Mucosa of stomach (tissue), 1 donor: ENCODE data around the gene NELFB.
A peak's percentile ranks its signal among the peaks of the same experiment; 100 is the strongest.

Source experiments
- H3K27me3 ChIP-seq: one replicate; pipeline ENCODE4 v1.7.0; 2013; ENCODE audit warnings: mild to moderate bottlenecking, low read length; ENCODE audit not compliant: control insufficient read depth, insufficient read depth
- H3K36me3 ChIP-seq: one replicate; pipeline ENCODE4 v1.7.0; 2013; ENCODE audit warnings: low read length; ENCODE audit not compliant: control insufficient read depth, insufficient read depth
- H3K4me1 ChIP-seq: one replicate; pipeline ENCODE4 v1.7.0; 2013; ENCODE audit warnings: mild to moderate bottlenecking, low read length; ENCODE audit not compliant: control insufficient read depth, insufficient read depth
- H3K4me3 ChIP-seq: one replicate; pipeline ENCODE4 v1.7.0; 2013; ENCODE audit warnings: low read length
- H3K9ac ChIP-seq: one replicate; pipeline ENCODE4 v1.7.0; 2013; ENCODE audit warnings: mild to moderate bottlenecking, low read length, moderate library complexity
- H3K9me3 ChIP-seq: one replicate; pipeline ENCODE4 v1.7.0; 2013; ENCODE audit warnings: mild to moderate bottlenecking, low read length, moderate library complexity; ENCODE audit not compliant: control insufficient read depth
- donor health status: Pancreatic carcinoma.

NELFB gene

DNA sequence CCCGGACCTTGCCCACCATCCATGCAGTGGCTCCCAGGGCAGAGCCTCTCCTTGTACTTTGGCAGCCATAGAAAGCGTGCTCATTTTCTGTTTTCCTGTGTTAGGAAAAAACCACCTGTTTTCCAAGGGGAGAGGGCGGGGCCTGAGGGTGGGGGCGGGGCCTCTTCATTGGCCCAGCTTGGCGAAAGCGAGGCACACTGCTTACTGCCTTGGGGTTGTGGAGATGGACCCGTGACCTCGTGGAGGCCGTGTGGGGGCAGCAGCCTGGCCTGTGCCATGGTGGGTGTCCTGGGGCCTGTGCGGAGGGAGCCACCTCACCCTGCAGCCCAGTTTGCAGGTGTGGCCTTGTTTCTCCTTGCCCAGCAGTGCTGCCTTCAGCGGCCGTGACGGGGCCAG is 18.0 kb downstream of the NELFB start:
- no peaks in the 10 kb centered on the region for H3K27me3 ChIP-seq
- peaks cover 55% of the 10 kb centered on the region for H3K4me1 ChIP-seq
- H3K36me3 ChIP-seq, result peaks cover 6% of the 10 kb centered on the region
- no peak overlapping the region for H3K9ac ChIP-seq
- no peak overlapping the region for H3K4me3 ChIP-seq
- H3K9me3 ChIP-seq, result no peaks in the 10 kb centered on the region

DNA sequence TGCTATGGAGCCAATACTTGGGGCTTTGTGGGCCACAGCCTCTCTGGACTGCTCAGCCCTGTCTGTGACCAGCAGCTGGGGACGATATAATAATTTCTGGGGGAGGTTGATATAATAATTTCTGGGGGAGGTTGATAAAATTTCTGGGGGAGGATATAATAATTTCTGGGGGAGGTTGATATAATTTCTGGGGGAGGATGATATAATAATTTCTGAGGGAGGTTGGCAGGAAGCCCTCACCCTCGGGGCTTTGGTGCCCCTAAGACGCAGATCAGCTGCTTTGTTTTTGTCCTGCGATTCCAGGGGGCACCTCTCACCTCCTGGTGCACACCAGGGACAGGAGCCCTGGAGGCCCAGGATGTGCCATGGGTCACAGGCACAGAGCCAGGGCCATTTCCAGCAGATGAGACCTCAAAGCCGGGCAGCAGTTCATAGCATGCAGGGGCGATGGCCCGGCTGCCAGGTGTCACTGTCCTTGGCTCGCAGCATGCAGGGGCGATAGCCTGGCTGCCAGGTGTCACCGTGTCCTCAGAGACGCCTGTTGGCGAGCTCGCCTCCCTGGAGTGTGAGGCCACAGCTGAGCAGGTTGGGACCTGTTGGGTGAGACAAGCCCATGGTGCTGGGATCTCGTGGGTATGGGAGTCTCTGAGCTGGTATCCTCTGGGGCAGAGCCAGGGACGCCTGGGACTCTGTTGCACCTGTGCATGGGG is 18.6 kb downstream of the NELFB start:
- H3K36me3 ChIP-seq, result peaks cover 6% of the 10 kb centered on the region
- peaks cover 49% of the 10 kb centered on the region for H3K4me1 ChIP-seq

DNA sequence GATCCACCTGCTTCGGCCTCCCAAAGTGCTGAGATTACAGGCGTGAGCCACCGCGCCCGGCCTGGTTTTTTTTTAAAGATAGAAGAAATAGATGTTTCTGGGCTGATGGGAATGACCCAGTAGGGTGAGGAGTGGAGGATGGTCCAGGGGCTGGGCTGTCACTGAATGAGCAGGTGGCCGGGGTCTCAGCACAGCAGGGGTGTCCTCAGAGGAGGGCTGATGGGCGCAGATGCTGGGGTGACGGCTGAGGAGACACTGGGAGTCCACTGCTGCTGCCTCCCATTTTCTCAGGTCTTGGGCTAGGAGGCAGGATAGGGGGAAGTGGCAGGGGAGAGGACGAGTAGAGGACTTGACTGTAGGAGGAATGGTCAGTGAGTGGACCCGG is 20.1 kb downstream of the NELFB start:
- Histone ChIP-seq H3K4me1 (peaks cover 39% of the 10 kb centered on the region), H3K4me3 (no peak overlapping the region), H3K9ac (no peak overlapping the region), H3K9me3 (no peaks in the 10 kb centered on the region), H3K27me3 (no peaks in the 10 kb centered on the region), H3K36me3 (peaks cover 6% of the 10 kb centered on the region)

More for the DNA sequence above, 18.6 kb downstream of the NELFB start:
- Histone ChIP-seq H3K9ac (peak overlapping the region; percentile 50), H3K9me3 (no peaks in the 10 kb centered on the region), H3K4me3 (no peak overlapping the region), H3K27me3 (no peaks in the 10 kb centered on the region)

DNA sequence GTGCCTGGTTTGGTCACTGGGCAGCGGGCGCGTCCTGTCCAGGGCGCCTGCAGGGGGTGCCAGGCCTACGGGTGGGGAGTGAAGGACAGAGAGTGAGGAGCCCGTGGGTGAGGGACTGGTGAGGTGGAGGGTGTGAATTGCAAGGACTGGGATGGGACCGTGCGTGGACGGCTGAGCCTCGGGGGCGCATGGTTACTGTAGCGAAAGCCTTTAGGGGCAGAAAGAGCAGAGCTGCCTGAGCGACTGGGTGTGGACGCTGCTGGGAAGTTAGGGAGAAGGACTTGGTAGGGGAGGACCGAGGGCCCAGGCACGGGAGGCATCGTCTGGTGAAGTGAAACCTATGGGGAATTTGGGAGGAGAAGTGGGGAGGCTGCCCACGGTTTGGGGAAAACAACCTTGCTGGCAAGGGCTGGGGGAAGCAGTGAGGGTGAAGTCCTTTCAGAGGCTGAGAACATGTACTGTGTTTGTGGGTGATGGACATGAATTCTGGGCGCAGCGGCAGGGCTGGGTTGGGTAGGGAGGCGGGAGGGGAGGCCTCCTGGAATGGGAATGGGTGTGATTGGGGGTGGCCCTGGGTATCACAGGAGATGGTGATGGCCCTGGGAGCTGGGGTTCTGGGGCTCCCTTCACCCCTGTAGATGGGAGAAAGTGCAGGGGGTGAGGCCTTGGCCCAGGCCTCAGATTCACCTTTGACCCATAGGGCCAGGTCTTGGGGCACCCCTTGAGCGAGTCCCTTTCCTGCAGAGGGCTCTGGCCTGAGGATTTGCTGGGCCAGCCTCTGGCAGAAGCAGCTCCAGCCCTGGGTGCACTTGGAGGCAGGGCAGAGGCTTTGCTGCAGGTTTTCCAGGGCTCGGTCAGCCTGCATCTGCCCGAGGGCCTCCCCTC is 20.7 kb downstream of the NELFB start:
- peaks cover 6% of the 10 kb centered on the region for H3K36me3 ChIP-seq
- H3K4me1 ChIP-seq, result peaks cover 44% of the 10 kb centered on the region
- no peaks in the 10 kb centered on the region for H3K9me3 ChIP-seq
- no peak overlapping the region for H3K4me3 ChIP-seq
- H3K27me3 ChIP-seq, result no peaks in the 10 kb centered on the region
- peak overlapping the region; percentile 93 for H3K9ac ChIP-seq

DNA sequence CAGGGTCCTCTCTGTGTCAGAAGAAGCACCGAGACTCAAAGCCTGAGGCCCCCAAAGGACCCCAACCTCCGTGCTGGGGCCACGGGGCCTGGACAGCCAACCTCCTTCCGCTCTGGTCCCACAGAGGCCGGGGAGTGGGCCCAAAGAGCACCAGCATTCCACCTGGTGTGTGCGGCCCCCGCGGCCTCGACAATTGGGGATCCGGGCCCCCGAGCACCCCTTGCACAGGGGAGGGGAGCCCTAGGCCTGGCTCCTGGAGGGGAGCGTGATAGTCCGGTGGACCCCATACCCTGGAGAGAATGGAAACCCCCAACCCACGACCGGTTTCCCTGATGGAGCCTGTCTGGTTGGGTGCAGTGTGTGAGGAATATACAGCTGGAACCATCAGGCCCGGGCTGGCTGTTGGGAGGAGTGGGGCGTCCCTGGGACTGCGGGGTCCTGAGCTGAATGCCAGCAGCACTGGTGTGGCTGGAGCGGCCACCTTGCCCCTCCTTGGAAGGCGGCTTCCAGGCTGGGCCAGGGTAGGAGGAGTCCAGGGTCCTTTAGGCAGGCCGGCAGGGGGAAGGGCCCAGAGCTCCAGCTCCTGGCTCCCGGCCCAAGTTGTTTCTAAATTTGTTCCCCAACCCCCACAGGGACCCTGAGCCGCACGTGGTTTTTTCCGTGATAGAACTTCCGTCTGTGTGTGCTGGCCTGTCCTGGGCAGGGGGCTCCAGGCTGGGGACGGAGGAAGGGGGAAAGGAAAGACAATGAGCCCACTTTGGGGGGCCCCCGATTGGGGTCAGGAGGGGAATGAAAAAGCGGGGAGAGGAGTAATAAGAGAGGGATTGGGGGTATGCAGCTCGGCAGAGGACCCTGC is 21.6 kb downstream of the NELFB start:
- peaks cover 44% of the 10 kb centered on the region for H3K4me1 ChIP-seq
- H3K9ac ChIP-seq, result peak overlapping the region; percentile 93
- H3K27me3 ChIP-seq, result no peaks in the 10 kb centered on the region
- H3K36me3 ChIP-seq, result peaks cover 6% of the 10 kb centered on the region
- no peaks in the 10 kb centered on the region for H3K9me3 ChIP-seq
- H3K4me3 ChIP-seq, result peak overlapping the region; percentile 17

DNA sequence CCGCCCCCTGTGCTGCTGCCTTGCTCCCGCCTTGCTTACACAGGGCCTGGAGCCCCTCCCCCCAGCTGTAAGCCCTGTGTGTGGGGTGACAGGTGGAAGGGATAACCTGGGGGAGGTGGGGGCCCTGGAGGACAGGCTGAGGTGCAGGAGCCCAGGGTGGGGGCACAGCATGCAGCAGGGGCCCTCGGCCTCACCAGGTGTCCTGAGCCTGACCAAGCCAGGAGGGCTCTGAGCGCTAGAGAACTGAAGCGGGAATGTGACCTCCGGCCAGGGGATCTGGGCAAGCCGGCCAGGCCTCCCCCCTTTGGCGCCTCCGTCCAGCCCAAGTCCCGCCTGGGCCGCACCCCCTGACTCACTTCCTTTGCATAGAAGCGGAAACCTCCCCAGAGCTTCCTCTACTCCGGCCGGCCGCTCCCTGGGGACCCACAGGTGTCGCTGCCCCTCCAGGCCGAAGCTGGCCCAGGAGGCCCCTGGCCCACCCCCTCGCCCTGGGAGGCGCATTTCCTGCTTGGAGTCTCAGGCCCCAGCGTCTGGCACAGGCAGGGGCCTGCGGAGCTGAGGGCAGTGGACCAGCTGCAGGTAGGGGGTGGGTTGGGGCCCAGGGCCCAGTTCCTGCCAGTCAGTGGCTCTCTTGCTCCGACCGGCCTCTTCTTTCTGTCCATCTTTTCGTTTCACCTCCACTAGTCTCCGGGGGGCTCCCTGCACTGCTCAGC is 22.4 kb downstream of the NELFB start, which contains the start of gene TOR4A:
Gene TOR4A, plus strand, starts transcription at position 398 of the 713 bp plus-strand sequence. CDS start 964 bp downstream, outside the sequence.
- Histone ChIP-seq H3K27me3 (no peaks in the 10 kb centered on the region), H3K9ac (peak within 1 kb of the TSS; percentile 93), H3K4me3 (peak within 1 kb of the TSS; percentile 67), H3K9me3 (no peaks in the 10 kb centered on the region), H3K4me1 (peaks cover 44% of the 10 kb centered on the region), H3K36me3 (no peaks in the 10 kb centered on the region)

DNA sequence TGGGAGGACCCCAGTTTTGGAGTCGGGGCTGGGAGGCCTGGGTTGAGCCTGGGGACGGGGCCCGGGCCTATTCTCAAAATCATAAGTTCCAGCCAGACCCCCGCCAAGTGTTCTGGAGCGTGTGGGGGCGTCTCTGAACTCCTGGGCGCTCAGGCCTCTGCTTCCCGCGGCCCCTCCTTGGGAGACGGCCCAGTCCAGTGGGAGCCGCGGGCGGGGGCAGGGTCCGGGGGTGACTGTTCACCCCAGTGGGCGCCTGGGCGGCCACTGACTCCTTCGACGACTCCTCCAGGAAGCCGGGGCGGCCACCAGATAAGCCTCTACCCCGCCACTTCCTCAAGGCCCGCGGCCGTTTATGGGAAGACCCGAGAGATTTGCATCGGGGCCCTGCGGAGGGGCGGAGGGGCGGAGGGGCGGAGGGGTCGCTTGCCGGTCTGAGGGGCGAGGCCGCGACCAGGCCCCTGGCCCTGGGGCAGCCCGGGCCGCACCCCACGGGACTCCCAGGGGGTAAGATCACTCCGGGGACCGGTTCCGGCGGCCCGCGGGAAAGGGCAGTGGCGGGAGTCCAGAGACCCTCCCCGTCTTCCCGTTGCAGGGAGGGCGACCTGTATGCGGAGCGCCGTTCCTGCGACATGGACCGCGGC is 23.1 kb downstream of the NELFB start:
- no peaks in the 10 kb centered on the region for H3K27me3 ChIP-seq

DNA sequence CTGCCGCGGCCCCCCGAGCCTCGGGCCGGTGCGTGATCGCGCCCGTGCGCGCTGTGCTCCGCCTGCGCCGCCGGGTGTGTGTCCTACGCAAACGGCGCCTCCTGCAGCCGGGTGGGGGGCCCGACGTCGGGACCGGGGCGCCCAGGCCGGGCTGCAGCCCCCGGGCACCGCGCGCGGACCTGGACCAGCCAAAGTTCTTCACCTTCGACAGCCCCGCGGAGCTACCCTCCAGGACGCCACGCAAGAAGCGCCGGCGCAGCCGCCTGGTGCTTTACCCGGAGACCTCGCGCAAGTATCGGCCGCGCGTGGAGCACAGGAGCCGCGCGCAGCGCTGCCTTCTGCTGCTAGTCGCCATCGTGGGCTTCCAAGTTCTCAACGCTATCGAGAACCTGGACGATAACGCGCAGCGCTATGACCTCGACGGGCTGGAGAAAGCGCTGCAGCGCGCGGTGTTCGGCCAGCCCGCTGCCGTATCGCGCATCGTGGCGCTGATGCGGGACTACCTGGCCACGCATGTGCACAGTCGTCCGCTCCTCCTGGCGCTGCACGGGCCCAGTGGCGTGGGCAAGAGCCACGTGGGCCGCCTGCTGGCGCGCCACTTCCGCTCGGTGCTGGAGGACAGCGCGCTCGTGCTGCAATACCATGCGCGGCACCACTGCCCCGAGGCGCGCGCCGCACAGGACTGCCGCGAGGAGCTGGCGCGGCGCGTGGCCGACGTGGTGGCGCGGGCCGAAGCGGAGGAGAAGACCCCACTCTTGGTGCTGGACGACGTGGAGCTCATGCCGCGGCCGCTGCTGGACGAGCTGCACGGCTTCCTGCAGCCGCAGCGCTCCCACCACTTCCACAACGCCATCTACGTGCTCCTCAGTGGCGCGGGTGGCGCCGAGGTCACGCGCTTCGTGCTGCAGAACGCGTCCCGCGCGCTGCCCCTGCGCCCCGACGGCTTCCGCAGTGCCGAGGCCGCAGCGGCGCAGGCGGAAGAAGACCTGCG is 23.9 kb downstream of the NELFB start:
- Histone ChIP-seq H3K4me1 (peaks cover 40% of the 10 kb centered on the region), H3K4me3 (no peak overlapping the region), H3K27me3 (no peaks in the 10 kb centered on the region), H3K9me3 (no peaks in the 10 kb centered on the region), H3K36me3 (no peaks in the 10 kb centered on the region), H3K9ac (peak overlapping the region; percentile 93)

More for the DNA sequence above, 23.1 kb downstream of the NELFB start:
- Histone ChIP-seq H3K4me1 (peaks cover 44% of the 10 kb centered on the region), H3K9me3 (no peaks in the 10 kb centered on the region), H3K9ac (peak overlapping the region; percentile 93), H3K4me3 (peak overlapping the region; percentile 67), H3K36me3 (no peaks in the 10 kb centered on the region)

DNA sequence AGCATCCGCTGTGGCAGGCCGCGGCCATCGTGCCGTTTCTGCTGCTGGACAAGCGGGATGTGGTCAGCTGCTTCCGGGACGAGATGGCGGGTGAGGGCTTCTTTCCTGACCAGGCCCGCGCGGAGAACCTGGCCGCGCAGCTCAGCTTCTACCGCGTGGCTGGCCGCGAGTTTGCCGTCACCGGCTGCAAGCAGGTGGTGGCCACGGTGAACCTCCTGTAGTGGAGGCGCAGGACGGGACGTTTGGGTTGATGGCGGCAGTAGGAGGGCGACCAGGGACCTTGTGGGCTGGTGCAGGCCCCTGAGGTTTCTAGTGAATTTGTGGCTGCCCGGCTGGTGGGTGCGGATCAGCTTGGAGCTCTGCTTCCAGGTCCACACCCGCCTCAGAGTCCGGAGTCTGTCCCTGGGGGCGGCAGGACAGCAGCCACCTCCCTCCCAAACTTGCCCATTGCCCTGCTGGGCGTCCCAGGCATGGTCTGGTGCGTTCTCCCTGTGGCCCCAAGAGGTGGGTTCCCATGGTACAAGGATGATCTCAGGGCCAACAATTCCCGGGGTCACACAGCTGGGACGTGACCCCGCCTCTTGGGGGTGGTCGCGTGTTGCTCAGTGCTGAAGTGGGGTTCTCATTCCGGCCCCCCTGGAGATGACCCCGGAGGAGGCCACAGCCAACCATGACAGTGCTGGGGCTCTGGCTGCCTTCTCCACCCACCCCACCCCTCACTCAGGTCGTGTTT is 24.8 kb downstream of the NELFB start:
- H3K36me3 ChIP-seq, result no peaks in the 10 kb centered on the region
- H3K4me1 ChIP-seq, result peaks cover 34% of the 10 kb centered on the region
- H3K9ac ChIP-seq, result no peak overlapping the region
- no peak overlapping the region for H3K4me3 ChIP-seq
- no peaks in the 10 kb centered on the region for H3K9me3 ChIP-seq
- H3K27me3 ChIP-seq, result no peaks in the 10 kb centered on the region
